ENCODE measurements around the gene UIMC1.

GRCh38 chr5:176996780-176997179, 9.8 kb downstream of the UIMC1 start:
- TF ChIP-seq CTCF (IDR thresholded peaks at IDR 0.05), result no peak
- TF ChIP-seq POLR2A (IDR thresholded peaks at IDR 0.05), result no peak
